ENCODE data around the gene GNAT2.

Gene GNAT2

GRCh38 chr1:109625601-109626560 is 6.5 kb upstream of the GNAT2 start:
- Histone ChIP-seq H4K20me1 (ENCODE audit: control insufficient read depth, insufficient read depth, low read depth, low read length) (no peaks in the 10 kb centered on the region), H3K27me3 (ENCODE audit: control insufficient read depth, low read length) (no peaks in the 10 kb centered on the region), H3K9me3 (ENCODE audit: control insufficient read depth, insufficient read depth, low read length) (no peaks in the 10 kb centered on the region), H3K4me2 (ENCODE audit: low read length) (no peak overlapping the region), H3F3A (ENCODE audit: control insufficient read depth, insufficient read depth) (no peaks in the 10 kb centered on the region), H3K36me3 (ENCODE audit: control insufficient read depth, low read length) (peaks cover 39% of the 10 kb centered on the region), H3K4me1 (ENCODE audit: control insufficient read depth, low read length) (peaks cover 42% of the 10 kb centered on the region), H3K4me3 (ENCODE audit: low read length) (no peak overlapping the region), H3K27ac (ENCODE audit: low read depth, low read length) (no peak overlapping the region), H3K79me2 (ENCODE audit: control insufficient read depth, low read length) (peaks cover 46% of the 10 kb centered on the region), H3K9me2 (replicated peaks; ENCODE audit: control insufficient read depth, low read length) (no peaks in the 10 kb centered on the region)
- TF ChIP-seq CTCF (IDR thresholded peaks at IDR 0.05; ENCODE audit: low read depth, low read length, poor library complexity, severe bottlenecking) (no peak), EZH2phosphoT487 (IDR thresholded peaks at IDR 0.05; ENCODE audit: borderline replicate concordance, low read length) (no peak)

- Histone ChIP-seq H3K9me2 (replicated peaks; ENCODE audit: control insufficient read depth, low read length) (no peaks in the 10 kb centered on the region), H3K79me2 (ENCODE audit: control insufficient read depth, low read length) (peaks cover 53% of the 10 kb centered on the region), H3K9me3 (ENCODE audit: control insufficient read depth, insufficient read depth, low read length) (no peaks in the 10 kb centered on the region), H3F3A (ENCODE audit: control insufficient read depth, insufficient read depth) (no peaks in the 10 kb centered on the region), H3K36me3 (ENCODE audit: control insufficient read depth, low read length) (peaks cover 35% of the 10 kb centered on the region), H3K4me2 (ENCODE audit: low read length) (peak overlapping the region; percentile 77), H3K4me1 (ENCODE audit: control insufficient read depth, low read length) (peaks cover 42% of the 10 kb centered on the region), H3K27me3 (ENCODE audit: control insufficient read depth, low read length) (no peaks in the 10 kb centered on the region), H3K4me3 (ENCODE audit: low read length) (no peak overlapping the region), H4K20me1 (ENCODE audit: control insufficient read depth, insufficient read depth, low read depth, low read length) (no peaks in the 10 kb centered on the region), H3K27ac (ENCODE audit: low read depth, low read length) (no peak overlapping the region)
- TF ChIP-seq EZH2phosphoT487 (IDR thresholded peaks at IDR 0.05; ENCODE audit: borderline replicate concordance, low read length) (no peak), CTCF (IDR thresholded peaks at IDR 0.05; ENCODE audit: low read depth, low read length, poor library complexity, severe bottlenecking) (no peak)
These were observed 5.8 kb upstream of the GNAT2 start for GRCh38 chr1:109625176-109625575.

GRCh38 chr1:109624201-109625010 is 5.0 kb upstream of the GNAT2 start:
- H3K4me1 ChIP-seq (ENCODE audit: control insufficient read depth, low read length) = peaks cover 44% of the 10 kb centered on the region
- peak overlapping the region; percentile 81 for H3K4me3 ChIP-seq (ENCODE audit: low read length)
- H3K79me2 ChIP-seq (ENCODE audit: control insufficient read depth, low read length) = peaks cover 60% of the 10 kb centered on the region
- TF ChIP-seq EZH2phosphoT487 (IDR thresholded peaks at IDR 0.05; ENCODE audit: borderline replicate concordance, low read length) (no peak), CTCF (IDR thresholded peaks at IDR 0.05; ENCODE audit: low read depth, low read length, poor library complexity, severe bottlenecking) (no peak)
- no peaks in the 10 kb centered on the region for H3K9me2 ChIP-seq (replicated peaks; ENCODE audit: control insufficient read depth, low read length)
- peak overlapping the region; percentile 54 for H3K27ac ChIP-seq (ENCODE audit: low read depth, low read length)
- H3F3A ChIP-seq (ENCODE audit: control insufficient read depth, insufficient read depth) = no peaks in the 10 kb centered on the region
- H4K20me1 ChIP-seq (ENCODE audit: control insufficient read depth, insufficient read depth, low read depth, low read length) = no peaks in the 10 kb centered on the region
- H3K27me3 ChIP-seq (ENCODE audit: control insufficient read depth, low read length) = no peaks in the 10 kb centered on the region
- peak overlapping the region; percentile 77 for H3K4me2 ChIP-seq (ENCODE audit: low read length)
- H3K36me3 ChIP-seq (ENCODE audit: control insufficient read depth, low read length) = peaks cover 28% of the 10 kb centered on the region
- H3K9me3 ChIP-seq (ENCODE audit: control insufficient read depth, insufficient read depth, low read length) = no peaks in the 10 kb centered on the region
